ENCODE measurements around the gene DNTTIP2. TPM values are rescaled to one million over a fixed set of nuclear protein-coding genes. Genes with fewer than 3 reads are reported as not detected.
"Not testable (repeated sequence)": the region's sequence is repeated elsewhere in the genome, so short reads cannot be mapped to it uniquely, and the experiment has no call there.

Gene DNTTIP2
- total RNA-seq = 10 to 100 TPM; 75.7 to 85.0 TPM

DNA sequence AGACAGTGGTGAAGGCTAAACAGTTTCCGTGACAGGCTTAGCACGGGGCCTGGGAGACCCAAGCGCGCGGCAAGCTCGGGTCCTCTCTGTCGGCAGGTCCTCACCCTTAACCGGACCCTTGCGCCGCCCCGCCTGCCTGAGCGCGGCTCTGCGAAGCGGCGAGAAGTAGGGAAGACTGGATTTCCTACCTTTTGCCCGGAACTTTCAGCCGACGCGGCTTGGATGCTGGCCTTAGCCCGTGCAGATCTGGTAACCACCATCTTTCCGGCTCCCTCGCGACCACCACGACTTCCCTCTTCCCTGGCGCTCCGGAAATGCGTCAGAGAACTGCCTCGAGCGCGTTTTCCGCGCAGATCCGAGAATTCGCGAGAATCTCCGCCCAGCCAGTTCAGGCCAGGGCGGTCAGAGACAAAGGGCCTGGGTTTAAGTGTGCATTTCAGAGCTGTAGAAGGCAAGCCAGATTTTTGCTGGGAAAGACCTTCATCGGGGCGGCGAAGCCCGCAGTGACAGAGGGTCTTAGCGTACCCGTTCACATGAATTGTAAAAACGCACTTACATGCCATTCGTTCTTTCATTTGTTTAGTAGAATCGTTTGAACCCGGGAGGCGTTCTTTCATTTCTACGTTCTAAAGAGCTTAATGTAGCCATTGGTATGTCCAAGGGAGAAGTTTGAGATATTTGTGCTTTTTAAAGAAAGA, at the start of gene DNTTIP2:
Gene DNTTIP2, minus strand, starts transcription at position 318 of the 698 bp plus-strand sequence. Its CDS starts 58 bp downstream, at position 260.
- Mint-ChIP-seq H3K9me3 (no peaks in the 10 kb centered on the region), H3K4me1 (ENCODE audit: low read depth) (peaks cover 42% of the 10 kb centered on the region), H3K4me3 (peak within 1 kb of the TSS; percentile 93 to 100), H3K27ac (peak within 1 kb of the TSS; percentile 100), H3K36me3 (ENCODE audit: insufficient read depth in 2 of 2) (peaks cover 23 to 28% of the 10 kb centered on the region in 2 donors), H3K27me3 (ENCODE audit: low read depth) (no peaks in the 10 kb centered on the region)
- DNase-seq = peak; percentile 90 to 92
- peak; percentile 92 to 93 for ATAC-seq (replicated peaks in 1 of 2)

- Mint-ChIP-seq H3K4me1 (ENCODE audit: low read depth) (no peaks in the 10 kb centered on the region), H3K36me3 (ENCODE audit: insufficient read depth in 2 of 2) (peaks cover 4 to 10% of the 10 kb centered on the region in 2 donors)
Measured at GRCh38 chr1:93925206-93925605, 46.2 kb upstream of the DNTTIP2 start.

GRCh38 chr1:93919780-93920179, 40.8 kb upstream of the DNTTIP2 start:
- H3K4me1 Mint-ChIP-seq (ENCODE audit: low read depth) = no peaks in the 10 kb centered on the region
- H3K27ac Mint-ChIP-seq = no peak overlapping the region
- no peaks in the 10 kb centered on the region for H3K36me3 Mint-ChIP-seq (ENCODE audit: insufficient read depth in 2 of 2)
- H3K27me3 Mint-ChIP-seq (ENCODE audit: low read depth) = no peaks in the 10 kb centered on the region
- ATAC-seq (replicated peaks in 1 of 2) (no peak), DNase-seq (no peak)
- H3K4me3 Mint-ChIP-seq = no peak overlapping the region
- H3K9me3 Mint-ChIP-seq = no peaks in the 10 kb centered on the region

More at GRCh38 chr1:93925206-93925605, 46.2 kb upstream of the DNTTIP2 start:
- no peak overlapping the region for H3K27ac Mint-ChIP-seq
- ATAC-seq (replicated peaks in 1 of 2) (no peak), DNase-seq (no peak)
- H3K4me3 Mint-ChIP-seq = no peak overlapping the region
- peaks cover 12% of the 10 kb centered on the region for H3K27me3 Mint-ChIP-seq (ENCODE audit: low read depth)
- H3K9me3 Mint-ChIP-seq = peaks cover 10 to 11% of the 10 kb centered on the region in 2 donors

DNA sequence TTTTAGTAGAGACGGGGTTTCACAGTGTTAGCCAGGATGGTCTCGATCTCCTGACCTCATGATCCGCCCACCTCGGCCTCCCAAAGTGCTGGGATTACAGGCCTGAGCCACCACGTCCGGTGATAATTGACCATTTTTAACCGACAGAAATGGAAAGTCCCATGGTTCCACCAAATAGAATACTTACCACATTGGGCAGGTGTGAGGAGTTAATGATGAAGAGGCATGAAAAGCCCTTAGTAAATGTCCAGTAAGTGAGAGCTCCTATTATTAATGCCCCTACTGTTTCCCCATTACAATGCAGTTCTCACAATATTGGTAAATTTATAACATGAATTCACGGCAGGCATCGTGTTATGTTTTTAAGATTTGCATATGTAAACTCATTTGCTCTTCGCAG, 38.3 kb upstream of the DNTTIP2 start:
- peaks cover 0 to under 1% of the 10 kb centered on the region in 2 donors for H3K9me3 Mint-ChIP-seq
- H3K4me3 Mint-ChIP-seq = no peak overlapping the region
- ATAC-seq (replicated peaks in 1 of 2) (no peak), DNase-seq (no peak)
- no peaks in the 10 kb centered on the region for H3K36me3 Mint-ChIP-seq (ENCODE audit: insufficient read depth in 2 of 2)
- H3K27ac Mint-ChIP-seq = no peak overlapping the region
- H3K4me1 Mint-ChIP-seq (ENCODE audit: low read depth) = no peaks in the 10 kb centered on the region
- no peaks in the 10 kb centered on the region for H3K27me3 Mint-ChIP-seq (ENCODE audit: low read depth)

DNA sequence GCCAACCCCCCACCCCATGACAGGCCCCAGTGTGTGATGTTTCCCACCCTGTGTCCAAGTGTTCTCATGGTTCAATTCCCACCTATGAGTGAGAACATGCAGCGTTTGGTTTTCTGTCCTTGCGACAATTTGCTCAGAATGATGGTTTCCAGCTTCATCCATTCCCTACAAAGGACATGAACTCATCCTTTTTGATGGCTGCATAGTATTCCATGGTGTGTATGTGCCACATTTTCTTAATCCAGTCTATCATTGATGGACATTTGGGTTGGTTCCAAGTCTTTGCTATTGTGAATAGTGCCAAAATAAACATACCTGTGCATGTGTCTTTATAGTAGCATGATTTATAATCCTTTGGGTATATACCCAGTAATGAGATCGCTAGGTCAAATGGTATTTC, 31.9 kb upstream of the DNTTIP2 start:
- H3K9me3 Mint-ChIP-seq; ATAC-seq (replicated peaks in 1 of 2); H3K27me3 Mint-ChIP-seq (ENCODE audit: low read depth); DNase-seq; H3K27ac Mint-ChIP-seq; H3K4me3 Mint-ChIP-seq; H3K36me3 Mint-ChIP-seq (ENCODE audit: insufficient read depth in 2 of 2): not testable (repeated sequence)
- peaks cover 33% of the 10 kb centered on the region for H3K4me1 Mint-ChIP-seq (ENCODE audit: low read depth)

- no peaks in the 10 kb centered on the region for H3K27me3 Mint-ChIP-seq (ENCODE audit: low read depth)
- H3K4me1 Mint-ChIP-seq (ENCODE audit: low read depth) = peaks cover 35% of the 10 kb centered on the region
- peak overlapping the region; percentile 94 to 96 for H3K4me3 Mint-ChIP-seq
- DNase-seq = no peak
- no peak for ATAC-seq (replicated peaks in 1 of 2)
- H3K9me3 Mint-ChIP-seq = peaks cover 2% of the 10 kb centered on the region in 2 donors
- H3K27ac Mint-ChIP-seq = peak overlapping the region; percentile 98
- peaks cover 4 to 6% of the 10 kb centered on the region in 2 donors for H3K36me3 Mint-ChIP-seq (ENCODE audit: insufficient read depth in 2 of 2)
Measured at GRCh38 chr1:93910305-93910704, 31.3 kb upstream of the DNTTIP2 start.

DNA sequence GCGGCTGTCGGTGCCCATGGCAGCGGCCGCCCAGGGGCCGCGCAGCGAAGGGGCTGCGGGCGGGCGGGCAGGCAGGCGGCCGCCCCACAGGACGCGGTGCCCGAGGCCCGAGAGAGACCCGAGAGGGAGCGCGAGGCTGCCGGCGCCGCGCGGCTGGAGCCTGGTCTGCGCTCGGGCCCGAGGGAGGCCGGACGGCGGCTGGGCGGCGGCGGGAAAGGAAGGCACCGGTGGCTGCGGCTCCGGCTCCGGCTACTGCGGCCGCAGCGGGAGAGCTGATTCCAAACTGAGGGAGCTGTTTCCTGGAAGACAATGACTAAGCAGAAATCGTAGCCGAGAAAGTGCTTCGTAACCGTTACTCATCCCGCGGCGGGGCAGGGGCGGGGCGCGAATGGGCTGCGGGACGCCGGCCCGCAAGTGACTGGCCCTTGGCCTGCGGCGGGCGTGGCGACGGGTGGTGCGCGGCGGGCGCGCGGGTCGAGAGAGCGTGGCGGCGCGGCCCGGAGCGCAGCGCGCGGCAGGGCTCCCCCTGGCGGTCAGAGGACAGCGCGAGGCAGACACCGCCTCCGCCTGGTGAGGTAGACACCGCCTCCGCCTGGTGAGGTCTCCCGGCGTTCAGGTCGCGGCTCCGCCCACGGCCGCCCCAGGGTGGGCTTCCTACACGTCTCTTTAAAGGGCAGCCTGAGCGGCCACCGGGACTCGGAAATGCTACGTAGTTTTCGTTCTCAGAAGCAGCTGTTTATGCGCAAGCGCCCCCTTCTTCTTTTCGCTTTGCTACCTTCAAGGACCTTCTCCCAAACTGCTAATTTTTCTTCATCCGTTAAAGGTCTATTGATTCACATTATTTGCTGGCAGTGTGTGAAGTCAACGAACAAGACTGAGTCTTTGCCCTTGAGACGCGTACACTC, 30.4 kb upstream of the DNTTIP2 start, which contains the start of gene GCLM:
Gene GCLM, minus strand, starts transcription at position 285 of the 905 bp plus-strand sequence. Its CDS starts 267 bp downstream, at position 18.
- H3K36me3 Mint-ChIP-seq (ENCODE audit: insufficient read depth in 2 of 2) = peaks cover 4 to 6% of the 10 kb centered on the region in 2 donors

DNA sequence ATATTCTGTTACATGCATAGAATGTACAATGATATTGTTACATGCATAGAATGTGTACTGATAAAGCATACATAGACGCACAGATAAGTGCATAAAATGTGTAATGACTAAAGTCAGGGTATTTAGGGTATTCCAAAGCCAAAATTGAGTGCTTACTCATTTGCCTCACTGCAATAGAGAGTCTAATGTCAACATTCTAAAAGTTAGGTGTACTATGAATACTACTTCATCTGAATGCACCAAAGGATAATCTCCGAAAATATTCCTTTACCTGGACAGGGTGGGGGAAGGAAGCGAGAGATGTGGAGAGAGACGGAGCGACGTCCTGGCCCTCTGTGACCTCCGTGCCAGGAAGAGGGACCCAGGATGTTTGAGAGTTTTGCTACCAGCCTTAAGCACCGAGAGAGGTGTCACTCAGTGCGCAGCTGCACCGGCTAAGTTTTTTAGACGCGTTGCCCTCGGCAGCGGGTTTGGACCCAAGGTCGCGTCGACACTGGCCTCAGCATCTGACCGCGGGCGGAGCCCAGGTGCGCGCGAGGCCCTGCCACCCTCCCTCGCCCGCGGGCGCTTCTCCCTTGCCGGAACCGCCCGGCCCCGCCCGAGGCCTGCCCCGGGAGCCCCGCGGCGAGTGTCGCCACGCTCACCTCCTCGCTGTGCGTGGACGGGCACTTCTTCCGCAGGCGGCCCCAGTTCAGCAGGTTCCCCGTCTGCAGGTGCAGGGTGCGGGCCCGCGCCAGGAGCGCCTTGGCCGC, 29.6 kb upstream of the DNTTIP2 start:
- DNase-seq (peak; percentile 54 to 66), ATAC-seq (replicated peaks in 1 of 2) (peak; percentile 45 to 59)
- H3K27me3 Mint-ChIP-seq (ENCODE audit: low read depth) = no peaks in the 10 kb centered on the region
- peak overlapping the region; percentile 94 for H3K4me3 Mint-ChIP-seq
- H3K27ac Mint-ChIP-seq = peak overlapping the region; percentile 95
- peaks cover 4 to 6% of the 10 kb centered on the region in 2 donors for H3K36me3 Mint-ChIP-seq (ENCODE audit: insufficient read depth in 2 of 2)
- peaks cover 45% of the 10 kb centered on the region for H3K4me1 Mint-ChIP-seq (ENCODE audit: low read depth)
- H3K9me3 Mint-ChIP-seq = peaks cover 2% of the 10 kb centered on the region in 2 donors

More for the DNA sequence above, 30.4 kb upstream of the DNTTIP2 start, which contains the start of gene GCLM:
- ATAC-seq (replicated peaks in 1 of 2) (peak; percentile 91 to 94), DNase-seq (peak; percentile 93 to 96)
- Mint-ChIP-seq H3K4me3 (peak within 1 kb of the TSS; percentile 94 to 96), H3K27ac (peak within 1 kb of the TSS; percentile 98), H3K9me3 (peaks cover 2% of the 10 kb centered on the region in 2 donors), H3K4me1 (ENCODE audit: low read depth) (peaks cover 40% of the 10 kb centered on the region), H3K27me3 (ENCODE audit: low read depth) (no peaks in the 10 kb centered on the region)

DNA sequence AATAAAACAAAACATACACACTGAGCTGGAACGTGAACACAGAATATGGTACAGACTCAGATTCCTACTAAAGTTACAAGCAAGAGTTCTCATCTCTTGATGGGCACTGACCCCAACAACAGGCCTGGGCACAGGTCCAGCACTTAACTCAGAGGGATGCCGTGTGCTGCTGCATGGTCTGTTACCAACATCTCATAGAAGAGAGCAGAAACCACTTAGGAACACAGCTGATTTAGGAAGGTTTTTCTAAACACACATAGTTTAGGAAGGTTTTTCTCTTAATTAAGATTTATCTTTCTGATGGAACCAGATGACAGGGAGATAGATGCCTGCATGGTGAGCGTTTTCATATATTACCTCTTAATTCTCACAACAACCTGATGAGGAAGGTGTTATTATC, 28.7 kb upstream of the DNTTIP2 start:
- Mint-ChIP-seq H3K36me3 (ENCODE audit: insufficient read depth in 2 of 2) (peaks cover 4 to 6% of the 10 kb centered on the region in 2 donors), H3K27me3 (ENCODE audit: low read depth) (no peaks in the 10 kb centered on the region), H3K4me1 (ENCODE audit: low read depth) (peaks cover 45% of the 10 kb centered on the region), H3K9me3 (peaks cover 2% of the 10 kb centered on the region in 2 donors), H3K27ac (peak overlapping the region; percentile 78), H3K4me3 (peak overlapping the region; percentile 84 to 91)
- DNase-seq (no peak), ATAC-seq (replicated peaks in 1 of 2) (no peak)

DNA sequence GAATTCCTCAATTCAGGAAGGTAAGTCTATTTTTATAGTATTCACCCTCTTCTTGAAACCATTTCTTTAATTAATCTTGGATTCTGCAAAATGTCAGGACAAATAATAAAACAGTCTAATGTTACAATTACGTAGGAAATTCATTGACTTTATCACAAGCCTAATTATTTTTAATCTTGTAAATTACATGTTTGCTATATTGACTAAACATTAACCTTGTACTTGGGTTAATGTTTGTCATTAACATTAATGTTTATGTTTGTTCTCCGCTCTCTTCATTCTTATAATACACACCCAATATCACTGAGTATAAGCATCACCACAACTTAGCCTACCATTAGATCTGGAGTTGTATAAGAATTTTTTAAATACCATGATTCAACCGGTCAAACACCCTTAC, 27.5 kb upstream of the DNTTIP2 start:
- ATAC-seq (replicated peaks in 1 of 2) (no peak), DNase-seq (no peak)
- Mint-ChIP-seq H3K4me1 (ENCODE audit: low read depth) (peaks cover 45% of the 10 kb centered on the region), H3K27me3 (ENCODE audit: low read depth) (no peaks in the 10 kb centered on the region), H3K36me3 (ENCODE audit: insufficient read depth in 2 of 2) (peaks cover 4 to 6% of the 10 kb centered on the region in 2 donors), H3K27ac (peak overlapping the region; percentile 76), H3K9me3 (peaks cover 0 to 2% of the 10 kb centered on the region in 2 donors), H3K4me3 (peak overlapping the region; percentile 3 to 91)

DNA sequence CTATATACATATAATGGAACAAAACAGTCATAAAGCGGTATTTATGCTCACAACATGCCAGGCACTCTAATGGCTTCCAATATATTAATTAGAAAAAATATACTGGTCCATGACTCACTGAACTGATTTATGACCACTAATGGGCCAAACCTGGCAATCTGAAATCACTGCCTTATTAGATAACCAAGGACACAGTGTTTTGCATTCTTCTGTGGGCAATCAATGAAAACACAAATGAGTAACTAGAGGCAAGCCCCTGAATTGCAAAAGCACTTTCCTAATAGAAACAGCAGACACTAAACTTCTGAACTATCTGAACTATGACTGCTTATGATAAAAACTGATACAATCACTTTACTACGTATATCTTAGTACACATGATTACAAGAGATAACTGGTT, 26.7 kb upstream of the DNTTIP2 start:
- DNase-seq = no peak
- Mint-ChIP-seq H3K27ac (no peak overlapping the region), H3K27me3 (ENCODE audit: low read depth) (no peaks in the 10 kb centered on the region), H3K9me3 (peaks cover 0 to 2% of the 10 kb centered on the region in 2 donors), H3K36me3 (ENCODE audit: insufficient read depth in 2 of 2) (peaks cover 6 to 8% of the 10 kb centered on the region in 2 donors), H3K4me1 (ENCODE audit: low read depth) (peaks cover 50% of the 10 kb centered on the region), H3K4me3 (peak overlapping the region in 1 of 2 donors; percentile 49)
- ATAC-seq (replicated peaks in 1 of 2) = no peak

DNA sequence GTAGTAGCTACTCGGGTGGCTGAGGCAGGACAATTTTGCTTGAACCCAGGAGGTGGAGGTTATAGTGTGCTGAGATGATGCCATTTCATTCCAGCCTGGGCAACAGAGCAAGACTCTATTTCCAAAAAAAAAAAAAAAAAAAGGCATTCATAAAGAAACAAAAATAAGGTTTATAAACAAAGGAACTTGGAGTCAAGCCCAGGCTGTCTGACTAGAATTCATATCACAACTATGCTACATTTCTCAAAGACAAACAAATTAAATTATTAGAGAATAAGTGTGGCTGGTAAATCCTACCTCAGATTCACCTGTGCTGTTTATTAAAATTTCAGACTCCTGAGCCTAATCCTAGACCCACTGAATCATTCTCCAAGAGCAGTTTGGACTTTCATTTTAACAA, 26.0 kb upstream of the DNTTIP2 start:
- Mint-ChIP-seq H3K4me1 (ENCODE audit: low read depth) (peaks cover 50% of the 10 kb centered on the region), H3K4me3 (peak overlapping the region in 1 of 2 donors; percentile 29), H3K9me3 (peaks cover 0 to under 1% of the 10 kb centered on the region in 2 donors), H3K27me3 (ENCODE audit: low read depth) (no peaks in the 10 kb centered on the region), H3K36me3 (ENCODE audit: insufficient read depth in 2 of 2) (peaks cover 5 to 8% of the 10 kb centered on the region in 2 donors), H3K27ac (peak overlapping the region; percentile 50)
- no peak for ATAC-seq (replicated peaks in 1 of 2)
- no peak for DNase-seq
